Left renal pelvis (tissue), 4 donors: ENCODE measurements around the gene ACAN. TPM values are rescaled to one million over a fixed set of nuclear protein-coding genes. Genes with fewer than 3 reads are reported as not detected.

Source experiments
- DNase-seq, 4 donors: peaks; one replicate each; pipeline ENCODE4 v3.0.0-alpha.2; 2013; ENCODE audit warnings: low read depth in 4 of 4, low spot score in 3 of 4
- polyA plus RNA-seq, 4 donors: library from polyadenylated mRNA; unstranded; fragments of 120-200 nt; gene quantifications; one replicate each; pipeline ENCODE4 v1.2.1, GENCODE V29; 2013; ENCODE audit not compliant: insufficient read length in 4 of 4

ACAN gene
- polyA plus RNA-seq, 4 donors = 2.5 to 5.2 (median 3.0) TPM

- DNase-seq = no peak
These were observed 96.0 kb downstream of the ACAN start for GRCh38 chr15:88899251-88899650.

GRCh38 chr15:88900309-88900981 lies 97.2 kb downstream of the ACAN start:
- no peak for DNase-seq

GRCh38 chr15:88900982-88901418 lies 97.8 kb downstream of the ACAN start:
- no peak for DNase-seq

- DNase-seq = no peak
These were observed 98.4 kb downstream of the ACAN start for GRCh38 chr15:88901508-88902220.

- DNase-seq = no peak
These were observed 99.1 kb downstream of the ACAN start for GRCh38 chr15:88902221-88902835.

- no peak for DNase-seq
These were observed 99.6 kb downstream of the ACAN start for GRCh38 chr15:88902846-88903245.

- no peak for DNase-seq
These were observed 101.0 kb downstream of the ACAN start for GRCh38 chr15:88904257-88904623.

- DNase-seq = no peak
These were observed 101.5 kb downstream of the ACAN start for GRCh38 chr15:88904624-88905327.

- DNase-seq = no peak
These were observed 102.3 kb downstream of the ACAN start for GRCh38 chr15:88905576-88905975.

GRCh38 chr15:88906130-88906529 lies 102.9 kb downstream of the ACAN start:
- no peak for DNase-seq

GRCh38 chr15:88906551-88906950 lies 103.3 kb downstream of the ACAN start:
- DNase-seq = no peak

- DNase-seq = no peak
These were observed 103.9 kb downstream of the ACAN start for GRCh38 chr15:88907111-88907510.

GRCh38 chr15:88908123-88908522 lies 104.9 kb downstream of the ACAN start:
- no peak for DNase-seq

- no peak for DNase-seq
These were observed 105.7 kb downstream of the ACAN start for GRCh38 chr15:88908697-88909621.

- DNase-seq = no peak
These were observed 107.0 kb downstream of the ACAN start for GRCh38 chr15:88909956-88910831.

GRCh38 chr15:88911766-88912118 lies 108.5 kb downstream of the ACAN start:
- no peak for DNase-seq

GRCh38 chr15:88912500-88912921 lies 109.3 kb downstream of the ACAN start:
- DNase-seq = no peak

- no peak for DNase-seq
These were observed 110.0 kb downstream of the ACAN start, which contains the start of gene MFGE8 for GRCh38 chr15:88913017-88913849. MFGE8 (minus strand) TSS chr15:88913379; CDS start chr15:88913319, 60 bp downstream.
